B cell (primary cell): ENCODE measurements around the gene INO80C. TPM values are rescaled to one million over a fixed set of nuclear protein-coding genes. Genes with fewer than 3 reads are reported as not detected.

Source experiments
- ATAC-seq: fragments of 200-7000 bp; cut with Tn5 transposase; one replicate; pipeline ENCODE4 v1.10.0; 2021; ENCODE audit warnings: low read depth, mild to moderate bottlenecking, moderate number of reproducible peaks, moderate library complexity
- CTCF ChIA-PET: fragments of 350-600 bp; sonication (Branson Sonifier 250); formaldehyde crosslinking; loops from one replicate; lab custom pipeline; 2021; ENCODE audit warnings: antibody characterized with exemption, inconsistent platforms; lab: Charles Lee
- POLR2A ChIA-PET: fragments of 350-600 bp; sonication (Branson Sonifier 250); formaldehyde crosslinking; loops from one replicate; lab custom pipeline; 2021; ENCODE audit warnings: antibody characterized with exemption; lab: Charles Lee
- DNase-seq: peaks from one replicate; pipeline ENCODE4 v3.0.0; 2013
- H2AFZ ChIP-seq: 2 replicates; pipeline ENCODE4 v1.6.1; 2012; ENCODE audit warnings: mild to moderate bottlenecking, low read depth, low read length; ENCODE audit not compliant: insufficient read depth, poor library complexity, severe bottlenecking
- H3K27ac ChIP-seq, 2 donors: 1 replicate in 1 of 2; 2 replicates in 1 of 2; pipeline ENCODE4 v1.5.1; 2012 to 2013; ENCODE audit warnings: low read length in 2 of 2, mild to moderate bottlenecking in 2 of 2, moderate library complexity in 1 of 2
- H3K27me3 ChIP-seq, 4 experiments: fragments of 200-600 bp in 1 of 4; sonication (generic) in 1 of 4; replicated peaks in 1 of 4; 1 replicate in 2 of 4; 2 replicates in 2 of 4; pipeline versions ENCODE4 v1.6.1 to v1.7.0; 2013 to 2016; ENCODE audit warnings: low read length in 3 of 4, mild to moderate bottlenecking in 2 of 4, mixed read lengths in 1 of 4, moderate library complexity in 1 of 4; ENCODE audit not compliant: insufficient read depth in 4 of 4, control insufficient read depth in 3 of 4; ENCODE audit errors: control extremely low read depth in 1 of 4
- H3K36me3 ChIP-seq, 2 experiments: replicated peaks in 1 of 2; 1 replicate in 1 of 2; 2 replicates in 1 of 2; pipeline versions ENCODE4 v1.6.1 to v1.7.1; 2013; ENCODE audit warnings: low read length in 1 of 2; ENCODE audit not compliant: insufficient read depth in 2 of 2, control insufficient read depth in 1 of 2; ENCODE audit errors: control extremely low read depth in 1 of 2, extremely low read depth in 1 of 2
- H3K4me1 ChIP-seq, 2 donors: fragments of 200-600 bp in 1 of 2; sonication (generic) in 1 of 2; 1 replicate in 1 of 2; 2 replicates in 1 of 2; pipeline versions ENCODE4 v1.5.1 to v1.6.1; 2013 to 2017; ENCODE audit warnings: low read length in 2 of 2; ENCODE audit not compliant: control insufficient read depth in 2 of 2, insufficient read depth in 2 of 2
- H3K4me2 ChIP-seq: replicated peaks from 2 replicates; pipeline ENCODE3; 2012; ENCODE audit warnings: mild to moderate bottlenecking, low read depth, low read length; ENCODE audit not compliant: poor library complexity, severe bottlenecking
- H3K4me3 ChIP-seq, 5 experiments: fragments of 200-600 bp in 1 of 5; sonication (generic) in 1 of 5; 1 replicate in 3 of 5; 2 replicates in 2 of 5; pipeline versions ENCODE4 v1.5.1 to v1.7.0; 2011 to 2016; ENCODE audit warnings: low read length in 4 of 5, mild to moderate bottlenecking in 4 of 5, low read depth in 2 of 5, control low read depth in 1 of 5, moderate library complexity in 1 of 5; ENCODE audit not compliant: insufficient read depth in 1 of 5; ENCODE audit errors: control extremely low read depth in 1 of 5, extremely low read depth in 1 of 5
- H3K79me2 ChIP-seq: fragments of 200-600 bp; sonication (generic); one replicate; pipeline ENCODE4 v1.6.0; 2016; ENCODE audit warnings: low read length; ENCODE audit not compliant: control insufficient read depth, insufficient read depth
- H3K9ac ChIP-seq: fragments of 200-600 bp; sonication (generic); 2 replicates; pipeline ENCODE4 v1.6.1; 2017; ENCODE audit warnings: mild to moderate bottlenecking, low read length, moderate library complexity
- H3K9me3 ChIP-seq, 3 donors: one replicate each; pipeline versions ENCODE4 v1.6.1 to v1.7.1; 2013; ENCODE audit warnings: low read length in 2 of 3; ENCODE audit not compliant: control insufficient read depth in 2 of 3, insufficient read depth in 1 of 3; ENCODE audit errors: control extremely low read depth in 1 of 3
- H4K20me1 ChIP-seq: 2 replicates; pipeline ENCODE4 v1.6.0; 2012; ENCODE audit warnings: mild to moderate bottlenecking, low read length; ENCODE audit not compliant: insufficient read depth, control insufficient read depth, poor library complexity, severe bottlenecking
- H3K27ac Mint-ChIP-seq: one replicate; pipeline ENCODE4 v1.8.0; 2021; ENCODE audit warnings: mixed read lengths
- H3K27me3 Mint-ChIP-seq: one replicate; pipeline ENCODE4 v1.8.0; 2021; ENCODE audit warnings: mixed read lengths
- H3K4me1 Mint-ChIP-seq: one replicate; pipeline ENCODE4 v1.8.0; 2021; ENCODE audit warnings: mixed read lengths
- H3K4me3 Mint-ChIP-seq: one replicate; pipeline ENCODE4 v1.8.0; 2021; ENCODE audit warnings: mixed read lengths
- H3K9me3 Mint-ChIP-seq: one replicate; pipeline ENCODE4 v1.8.0; 2022; ENCODE audit warnings: mixed read lengths; ENCODE audit not compliant: insufficient read depth
- EZH2 ChIP-seq: IDR thresholded peaks from 2 replicates; pipeline ENCODE4 v1.6.1; 2012; ENCODE audit warnings: borderline replicate concordance, low read depth, mild to moderate bottlenecking, moderate library complexity, low read length; ENCODE audit not compliant: insufficient read depth, poor library complexity, severe bottlenecking
- WGBS: methylation state at CpG from one replicate; pipeline ENCODE4 v1.1.5; 2013; ENCODE audit warnings: missing lambda C conversion rate; ENCODE audit not compliant: insufficient coverage; 5-methylcytosine and 5-hydroxymethylcytosine counted together
- intact Hi-C: fragments of 100-400 bp; cut with micrococcal nuclease; formaldehyde crosslinking; loops from one replicate; pipeline ENCODE4 v1.10.0; 2022
- polyA plus RNA-seq: library from polyadenylated mRNA; depleted of rRNA; stranded (reverse); fragments of >200 nt; gene quantifications from 2 replicates; pipeline ENCODE4 v1.2.3, GENCODE V29; 2012
- total RNA-seq, 2 donors: library from RNA; stranded (reverse); fragments of 120-200 nt in 1 of 2; gene quantifications; 1 replicate in 1 of 2; 2 replicates in 1 of 2; pipeline versions ENCODE4 v1.2.3 to v1.2.4, GENCODE V29; 2013 to 2022
- TF ChIP-seq, protein P1 (sequence below): fragments of 200-600 bp; IDR thresholded peaks from one replicate; pipeline ENCODE4 v1.8.0; 2022; ENCODE audit warnings: antibody characterized with exemption, mild to moderate bottlenecking

INO80C gene
- total and polyA plus RNA-seq, 2 donors (not counting 1 experiment from before 2014, with no cell fraction given): 18.2 to 37.9 TPM

DNA sequence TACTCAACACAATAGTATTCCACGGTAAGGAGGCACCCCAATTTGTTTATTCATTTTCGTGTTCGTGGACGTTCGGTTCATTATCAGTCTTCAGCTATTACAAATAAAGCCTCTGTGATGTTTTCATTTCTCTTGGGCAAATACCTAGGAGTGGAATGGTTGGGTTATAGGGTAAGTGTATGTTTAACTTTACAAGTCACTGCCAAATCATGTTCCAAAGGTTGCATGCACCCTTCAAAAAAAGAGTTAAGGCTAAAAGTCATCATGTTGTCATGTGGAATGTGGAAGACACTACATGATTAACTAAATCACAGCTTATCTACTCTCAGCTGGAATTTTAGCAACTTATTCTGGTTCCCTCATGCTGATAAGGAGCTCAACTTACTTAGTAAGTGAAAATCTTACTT lies 15.8 kb downstream of the INO80C start:
- H3K27me3 Mint-ChIP-seq: no peaks in the 10 kb centered on the region

DNA sequence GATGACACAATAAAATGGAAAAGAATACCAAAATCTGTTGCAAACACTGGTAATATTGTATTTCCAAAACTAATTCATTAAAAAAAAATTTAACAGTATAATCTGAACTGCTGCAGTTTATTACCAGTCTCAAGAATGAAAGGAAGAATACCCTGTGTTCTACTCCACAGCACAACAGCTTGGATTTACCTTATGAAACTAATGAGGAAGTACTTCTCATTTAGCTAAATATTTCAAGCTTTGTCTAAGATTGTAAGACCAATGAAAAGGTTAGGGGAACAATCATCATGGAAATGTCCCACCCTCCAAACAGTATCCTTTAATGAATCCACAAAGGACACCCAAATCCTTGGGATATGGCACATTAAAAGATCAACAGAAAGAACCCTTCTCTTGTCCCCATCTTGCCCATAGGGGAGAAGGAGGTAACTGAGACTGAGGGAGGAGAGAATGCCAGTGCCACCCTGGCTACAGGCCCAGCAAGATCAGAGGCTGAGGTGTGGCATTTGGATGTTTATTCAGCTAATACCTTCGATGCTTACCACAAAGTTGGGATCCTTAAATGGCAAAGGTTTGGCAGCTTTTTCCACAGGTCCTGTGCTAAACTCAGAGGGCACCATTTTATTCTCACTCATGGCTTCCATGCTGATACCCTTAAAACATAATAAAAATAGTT lies 17.7 kb downstream of the INO80C start:
- WGBS: 100% methylated on average over 1 of the region's 1 CpG

More for the DNA sequence above, 15.8 kb downstream of the INO80C start:
- peaks cover 15% of the 10 kb centered on the region for H3K4me1 Mint-ChIP-seq
- no peak overlapping the region for H3K9ac ChIP-seq
- no CpG with 5 or more reads among the region's 5 CpGs for WGBS
- peaks cover 7 to 8% of the 10 kb centered on the region in 2 donors for H3K4me1 ChIP-seq
- H3K27ac Mint-ChIP-seq: no peak overlapping the region
- H3K4me3 Mint-ChIP-seq: no peak overlapping the region
- H3K4me3 ChIP-seq: no peak overlapping the region
- POLR2A ChIA-PET: interaction anchor here (1.1 kb wide), 1 partner anchor 15 kb away, joined by 3 read pairs; no protein-coding TSS in a partner anchor
- CTCF ChIA-PET: interaction anchor here (0.9 to 1.4 kb wide), 2 partner anchors 72 to 96 kb away, joined by 3 to 5 read pairs; no protein-coding TSS in a partner anchor
- H2AFZ ChIP-seq: no peak overlapping the region
- TF ChIP-seq EZH2: no peak
- TF ChIP-seq, protein P1, sequence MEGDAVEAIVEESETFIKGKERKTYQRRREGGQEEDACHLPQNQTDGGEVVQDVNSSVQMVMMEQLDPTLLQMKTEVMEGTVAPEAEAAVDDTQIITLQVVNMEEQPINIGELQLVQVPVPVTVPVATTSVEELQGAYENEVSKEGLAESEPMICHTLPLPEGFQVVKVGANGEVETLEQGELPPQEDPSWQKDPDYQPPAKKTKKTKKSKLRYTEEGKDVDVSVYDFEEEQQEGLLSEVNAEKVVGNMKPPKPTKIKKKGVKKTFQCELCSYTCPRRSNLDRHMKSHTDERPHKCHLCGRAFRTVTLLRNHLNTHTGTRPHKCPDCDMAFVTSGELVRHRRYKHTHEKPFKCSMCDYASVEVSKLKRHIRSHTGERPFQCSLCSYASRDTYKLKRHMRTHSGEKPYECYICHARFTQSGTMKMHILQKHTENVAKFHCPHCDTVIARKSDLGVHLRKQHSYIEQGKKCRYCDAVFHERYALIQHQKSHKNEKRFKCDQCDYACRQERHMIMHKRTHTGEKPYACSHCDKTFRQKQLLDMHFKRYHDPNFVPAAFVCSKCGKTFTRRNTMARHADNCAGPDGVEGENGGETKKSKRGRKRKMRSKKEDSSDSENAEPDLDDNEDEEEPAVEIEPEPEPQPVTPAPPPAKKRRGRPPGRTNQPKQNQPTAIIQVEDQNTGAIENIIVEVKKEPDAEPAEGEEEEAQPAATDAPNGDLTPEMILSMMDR: no peak
- DNase-seq: no peak
- no peaks in the 10 kb centered on the region for H3K9me3 ChIP-seq
- no peak for ATAC-seq
- H4K20me1 ChIP-seq: no peaks in the 10 kb centered on the region
- H3K36me3 ChIP-seq: no peaks in the 10 kb centered on the region
- no peaks in the 10 kb centered on the region for H3K9me3 Mint-ChIP-seq
- intact Hi-C loops: no loop called here
- no peak overlapping the region for H3K27ac ChIP-seq
- H3K4me2 ChIP-seq: no peak overlapping the region
- peaks cover 14% of the 10 kb centered on the region for H3K79me2 ChIP-seq
- no peaks in the 10 kb centered on the region for H3K27me3 ChIP-seq

More for the DNA sequence above, 17.7 kb downstream of the INO80C start:
- Mint-ChIP-seq H3K4me1 (peaks cover 15% of the 10 kb centered on the region), H3K9me3 (no peaks in the 10 kb centered on the region), H3K4me3 (no peak overlapping the region), H3K27ac (peak overlapping the region; percentile 59), H3K27me3 (no peaks in the 10 kb centered on the region)
- Histone ChIP-seq H3K9me3 (no peaks in the 10 kb centered on the region), H3K4me1 (peaks cover 7 to 8% of the 10 kb centered on the region in 2 donors), H3K9ac (no peak overlapping the region), H3K27me3 (no peaks in the 10 kb centered on the region), H3K36me3 (no peaks in the 10 kb centered on the region), H3K79me2 (peaks cover 10% of the 10 kb centered on the region), H3K4me2 (no peak overlapping the region), H3K27ac (no peak overlapping the region), H3K4me3 (no peak overlapping the region), H2AFZ (no peak overlapping the region), H4K20me1 (no peaks in the 10 kb centered on the region)
- CTCF ChIA-PET: interaction anchor here (0.6 kb wide), 1 partner anchor 94 kb away, joined by 3 read pairs; no protein-coding TSS in a partner anchor
- no peak for TF ChIP-seq EZH2
- TF ChIP-seq, protein P1: no peak
- intact Hi-C loops: no loop called here
- POLR2A ChIA-PET: no interaction called here
- no peak for DNase-seq
- no peak for ATAC-seq
